Body of pancreas (tissue), 4 donors: ENCODE measurements around the gene CAMTA1. TPM values are rescaled to one million over a fixed set of nuclear protein-coding genes. Genes with fewer than 3 reads are reported as not detected.

ENCODE experiments used
- ATAC-seq: fragments of 150-250 bp; one replicate; pipeline ENCODE4 v1.9.1; 2016
- DNase-seq, 4 donors: peaks; one replicate each; pipeline ENCODE4 v3.0.0-alpha.2; 2019
- H3K27ac ChIP-seq, 4 donors: fragments of 200-600 bp; sonication (generic); 1 replicate in 3 of 4; 2 replicates in 1 of 4; pipeline versions ENCODE4 v1.5.1 to v1.6.1; 2016 to 2019; ENCODE audit warnings: mild to moderate bottlenecking in 1 of 4, mixed read lengths in 1 of 4, moderate library complexity in 1 of 4
- H3K27me3 ChIP-seq, 2 donors: fragments of 200-600 bp; sonication (generic); one replicate each; pipeline ENCODE4 v1.6.0; 2016; ENCODE audit warnings: mild to moderate bottlenecking in 1 of 2
- H3K36me3 ChIP-seq, 2 donors: fragments of 200-600 bp; sonication (generic); replicated peaks in 1 of 2; 2 replicates each; pipeline ENCODE4 v1.5.1; 2016; ENCODE audit warnings: low read depth in 2 of 2; ENCODE audit not compliant: insufficient read depth in 1 of 2
- H3K4me1 ChIP-seq: fragments of 200-600 bp; sonication (generic); one replicate; pipeline ENCODE4 v1.6.0; 2016
- H3K4me3 ChIP-seq, 2 donors: fragments of 200-600 bp; sonication (generic); 1 replicate in 1 of 2; 2 replicates in 1 of 2; pipeline ENCODE4 v1.5.1; 2016 to 2019
- H3K9me3 ChIP-seq, 3 donors: fragments of 200-600 bp; sonication (generic); 1 replicate in 2 of 3; 2 replicates in 1 of 3; pipeline ENCODE4 v1.5.1; 2016
- CTCF ChIP-seq, 7 experiments: fragments of 450-650 bp in 4 of 7; fragments of 200-600 bp in 3 of 7; sonication (generic) in 3 of 7; IDR thresholded peaks; one replicate each; pipeline ENCODE4 v1.5.1; 2016 to 2019; ENCODE audit warnings: antibody characterized with exemption in 7 of 7
- POLR2A ChIP-seq, 3 donors: fragments of 450-650 bp; IDR thresholded peaks; one replicate each; pipeline ENCODE4 v1.6.1; 2016; ENCODE audit warnings: antibody characterized with exemption in 3 of 3, mild to moderate bottlenecking in 2 of 3
- WGBS, 2 donors: methylation state at CpG; one replicate each; pipeline ENCODE4 v1.1.5; 2017; 5-methylcytosine and 5-hydroxymethylcytosine counted together
- intact Hi-C: fragments of 100-400 bp; cut with DNase I; formaldehyde crosslinking; loops from one replicate; pipeline ENCODE4 v1.15.1; 2023
- total RNA-seq, 2 donors: library from RNA; depleted of rRNA; stranded (reverse); fragments of >200 nt; gene quantifications; one replicate each; pipeline ENCODE4 v1.1.0, GENCODE V29; 2016

CAMTA1 gene
- total RNA-seq, 2 donors from 2014 or later, result 36.3 to 59.7 TPM

GRCh38 chr1:7018351-7018750 is 233.1 kb downstream of the CAMTA1 start:
- ATAC-seq, result no peak
- Histone ChIP-seq H3K36me3 (no peaks in the 10 kb centered on the region), H3K27me3 (no peaks in the 10 kb centered on the region), H3K4me3 (no peak overlapping the region), H3K4me1 (peaks cover 10% of the 10 kb centered on the region), H3K9me3 (no peaks in the 10 kb centered on the region), H3K27ac (no peak overlapping the region)
- TF ChIP-seq CTCF (IDR thresholded peaks at IDR 0.05) (no peak), POLR2A (IDR thresholded peaks at IDR 0.05) (no peak)
- WGBS, 2 donors, result 91% methylated on average over 7 of the region's 7 CpGs
- intact Hi-C loops, result no loop called here
- DNase-seq, result no peak

DNA sequence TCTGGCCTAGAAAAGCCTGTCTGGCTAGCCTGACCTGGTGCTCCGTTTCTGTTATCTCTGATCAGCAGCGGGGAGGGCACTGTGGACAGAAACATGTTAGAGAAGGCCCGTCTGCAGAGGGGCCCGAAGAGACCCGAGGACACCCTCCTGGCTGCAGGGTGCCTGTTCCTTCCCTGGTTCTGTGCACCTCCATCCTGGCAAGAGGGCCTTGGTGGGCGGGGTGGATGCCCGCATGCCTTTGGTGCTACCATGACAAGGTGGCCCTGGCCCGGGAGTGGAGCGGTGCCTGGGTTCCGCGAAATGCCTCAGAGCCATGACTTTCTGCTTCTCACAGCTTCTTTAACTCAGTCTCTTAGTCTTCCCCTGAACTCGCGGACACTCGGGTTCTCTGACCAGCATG is 233.6 kb downstream of the CAMTA1 start:
- no peak for TF ChIP-seq CTCF (IDR thresholded peaks at IDR 0.05)
- no peak for TF ChIP-seq POLR2A (IDR thresholded peaks at IDR 0.05)
- no peak for DNase-seq
- 83 to 85% methylated on average over 8 to 14 of the region's 14 CpGs for WGBS, 2 donors
- Histone ChIP-seq H3K9me3 (no peaks in the 10 kb centered on the region), H3K27ac (no peak overlapping the region), H3K4me3 (no peak overlapping the region), H3K27me3 (no peaks in the 10 kb centered on the region), H3K36me3 (no peaks in the 10 kb centered on the region), H3K4me1 (peaks cover 5% of the 10 kb centered on the region)
- no peak for ATAC-seq
- intact Hi-C loops, result no loop called here

DNA sequence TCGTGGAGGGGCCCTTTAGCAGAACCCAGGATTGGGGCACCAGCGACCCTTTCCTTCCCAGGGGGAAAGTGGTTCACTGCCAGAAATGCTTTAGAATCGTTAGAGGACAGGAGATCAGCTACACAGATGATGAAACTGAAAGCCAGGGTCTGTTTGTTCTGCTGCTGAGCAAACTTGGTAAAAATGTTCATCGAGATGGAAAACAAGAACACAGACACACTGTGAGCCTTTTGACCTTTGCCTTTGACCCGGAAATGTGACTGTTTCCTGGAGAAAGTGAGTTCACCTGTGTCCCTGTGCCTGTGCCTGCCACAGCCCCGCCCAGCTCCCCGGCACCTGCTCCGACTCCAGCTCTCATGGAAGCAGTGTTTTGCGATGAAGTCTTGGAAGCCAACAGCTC is 234.3 kb downstream of the CAMTA1 start:
- Histone ChIP-seq H3K36me3 (no peaks in the 10 kb centered on the region), H3K4me3 (no peak overlapping the region), H3K27me3 (no peaks in the 10 kb centered on the region), H3K9me3 (no peaks in the 10 kb centered on the region), H3K27ac (no peak overlapping the region), H3K4me1 (no peaks in the 10 kb centered on the region)
- no peak for DNase-seq
- no peak for TF ChIP-seq POLR2A (IDR thresholded peaks at IDR 0.05)
- no peak for TF ChIP-seq CTCF (IDR thresholded peaks at IDR 0.05)
- ATAC-seq, result no peak
- intact Hi-C loops, result no loop called here
- WGBS, 2 donors, result 70 to 74% methylated on average over 9 of the region's 9 CpGs

DNA sequence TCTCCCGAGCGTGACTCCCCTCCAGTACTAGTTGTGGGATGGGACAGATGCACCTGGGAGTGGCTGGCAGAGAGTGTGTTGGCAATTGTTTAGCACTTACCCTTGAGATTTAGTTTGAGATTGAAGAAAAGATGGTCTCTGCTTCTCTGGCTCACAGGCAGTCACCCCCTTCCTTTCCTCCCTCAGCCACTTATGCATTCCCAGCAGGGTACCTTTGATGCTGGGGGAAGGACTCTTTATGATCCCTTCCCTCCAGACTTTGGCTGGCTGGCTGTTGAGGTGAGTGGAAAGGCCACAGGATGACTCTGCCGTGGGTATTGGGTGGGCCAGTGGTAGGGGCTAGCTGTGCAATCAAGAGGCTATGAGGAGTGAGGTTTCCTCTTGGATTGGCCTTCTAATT is 236.8 kb downstream of the CAMTA1 start:
- ATAC-seq (no peak), DNase-seq (no peak)
- H3K27me3 ChIP-seq, result no peaks in the 10 kb centered on the region
- H3K36me3 ChIP-seq, result no peaks in the 10 kb centered on the region
- no peaks in the 10 kb centered on the region for H3K4me1 ChIP-seq
- TF ChIP-seq CTCF (IDR thresholded peaks at IDR 0.05), result no peak
- TF ChIP-seq POLR2A (IDR thresholded peaks at IDR 0.05), result no peak
- no peak overlapping the region for H3K27ac ChIP-seq
- H3K4me3 ChIP-seq, result no peak overlapping the region
- no peaks in the 10 kb centered on the region for H3K9me3 ChIP-seq
- 59 to 88% methylated on average over 3 of the region's 3 CpGs for WGBS, 2 donors
- intact Hi-C loops, result no loop called here

DNA sequence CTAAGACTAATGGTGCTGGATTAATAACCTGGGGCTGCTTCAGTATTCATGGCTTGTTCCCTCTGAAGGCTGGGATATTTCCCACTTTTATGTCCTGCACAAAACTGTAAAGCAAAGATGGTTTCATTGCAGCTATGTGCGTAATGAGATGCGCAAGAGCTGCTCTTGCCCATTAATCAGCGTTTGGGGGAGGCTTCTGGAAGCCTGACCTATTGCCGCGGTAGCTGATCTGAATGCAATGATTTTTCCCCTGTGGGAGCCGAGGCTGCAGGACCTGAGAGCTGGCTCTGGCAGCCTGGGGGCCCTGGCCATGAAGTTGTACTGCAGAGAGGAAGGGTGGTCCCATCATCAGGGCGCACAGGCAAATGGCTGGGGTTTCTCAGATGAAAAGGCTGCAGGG is 239.8 kb downstream of the CAMTA1 start:
- intact Hi-C loops, result no loop called here
- Histone ChIP-seq H3K4me1 (no peaks in the 10 kb centered on the region), H3K9me3 (no peaks in the 10 kb centered on the region), H3K27ac (no peak overlapping the region), H3K27me3 (no peaks in the 10 kb centered on the region), H3K36me3 (no peaks in the 10 kb centered on the region), H3K4me3 (no peak overlapping the region)
- no peak for DNase-seq
- TF ChIP-seq CTCF (IDR thresholded peaks at IDR 0.05), result no peak
- TF ChIP-seq POLR2A (IDR thresholded peaks at IDR 0.05), result no peak
- WGBS, 2 donors, result 83 to 87% methylated on average over 7 of the region's 7 CpGs
- ATAC-seq, result no peak
